ENCODE measurements around the gene SSTR3.
A peak's percentile ranks its signal among the peaks of the same experiment; 100 is the strongest.

Gene SSTR3

GRCh38 chr22:37228106-37229011 is 16.1 kb upstream of the SSTR3 start:
- no peak for DNase-seq

GRCh38 chr22:37226514-37226913 is 14.2 kb upstream of the SSTR3 start:
- DNase-seq, result no peak

- DNase-seq, result no peak
Observed at GRCh38 chr22:37226087-37226486, 13.8 kb upstream of the SSTR3 start.

- peak; percentile 79 for DNase-seq
Observed at GRCh38 chr22:37225481-37225880, 13.2 kb upstream of the SSTR3 start.

- DNase-seq, result no peak
Observed at GRCh38 chr22:37224757-37225420, 12.6 kb upstream of the SSTR3 start.

- no peak for DNase-seq
Observed at GRCh38 chr22:37223965-37224551, 11.8 kb upstream of the SSTR3 start.

- DNase-seq, result no peak
Observed at GRCh38 chr22:37222440-37222971, 10.2 kb upstream of the SSTR3 start.

GRCh38 chr22:37221424-37222333 is 9.4 kb upstream of the SSTR3 start:
- no peak for DNase-seq

GRCh38 chr22:37220543-37220981 is 8.3 kb upstream of the SSTR3 start:
- DNase-seq, result peak; percentile 25

GRCh38 chr22:37219533-37219932 is 7.3 kb upstream of the SSTR3 start:
- DNase-seq, result no peak

- DNase-seq, result no peak
Observed at GRCh38 chr22:37218771-37219411, 6.6 kb upstream of the SSTR3 start.

GRCh38 chr22:37218399-37218770 is 6.1 kb upstream of the SSTR3 start:
- DNase-seq, result no peak

- no peak for DNase-seq
Observed at GRCh38 chr22:37215890-37216289, 3.6 kb upstream of the SSTR3 start.

- no peak for DNase-seq
Observed at GRCh38 chr22:37214731-37215030, 2.4 kb upstream of the SSTR3 start.

GRCh38 chr22:37213941-37214730 is 1.9 kb upstream of the SSTR3 start:
- DNase-seq, result no peak

GRCh38 chr22:37213218-37213855 is 1.1 kb upstream of the SSTR3 start:
- DNase-seq, result no peak

- no peak for DNase-seq
Observed at GRCh38 chr22:37211866-37212173, 457 bp downstream of the SSTR3 start.

GRCh38 chr22:37211075-37211865 is 1.0 kb downstream of the SSTR3 start:
- no peak for DNase-seq

- DNase-seq, result no peak
Observed at GRCh38 chr22:37210041-37210803, 2.1 kb downstream of the SSTR3 start.

Measured in NCI-H2171 (cell line).